ENCODE data around the gene PIK3CD. TPM values are rescaled to one million over a fixed set of nuclear protein-coding genes. Genes with fewer than 3 reads are reported as not detected.

Gene PIK3CD
- polyA plus RNA-seq, 4 donors, result 1.8 to 16.8 (median 3.6) TPM

DNA sequence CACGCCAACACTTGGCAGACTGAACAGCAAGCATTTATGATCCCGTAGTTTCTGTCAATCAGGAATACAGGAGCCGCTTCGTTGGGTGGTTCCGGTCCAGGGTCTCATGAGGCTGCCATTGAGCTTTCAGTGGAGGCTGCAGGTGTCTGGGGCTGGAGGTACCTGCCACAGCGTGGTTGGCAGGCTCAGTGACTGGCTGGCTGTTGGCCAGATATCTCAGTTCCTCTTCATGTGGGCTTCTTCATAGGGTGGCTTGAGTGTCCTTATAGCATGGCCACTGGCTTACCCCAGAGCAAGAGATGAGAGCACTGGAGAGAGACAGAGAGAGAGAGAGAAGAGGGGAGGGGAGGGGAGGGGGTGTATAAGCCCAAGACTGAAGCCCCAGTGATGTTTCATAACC lies 29.3 kb downstream of the PIK3CD start:
- H3K36me3 ChIP-seq (ENCODE audit: control insufficient read depth in 3 of 3, insufficient read depth in 2 of 3, low read depth in 1 of 3, low read length in 3 of 3), result no peaks in the 10 kb centered on the region
- H3K9me3 ChIP-seq (ENCODE audit: control insufficient read depth in 2 of 2, insufficient read depth in 1 of 2, low read depth in 1 of 2, low read length in 1 of 2), result no peaks in the 10 kb centered on the region
- no peaks in the 10 kb centered on the region for H3K4me1 ChIP-seq (ENCODE audit: control insufficient read depth in 3 of 3, insufficient read depth in 2 of 3, low read depth in 1 of 3, low read length in 2 of 3)
- WGBS, 3 donors, result 58 to 85% (median 80%) methylated on average over 6 of the region's 6 CpGs
- H3K27me3 ChIP-seq (ENCODE audit: control insufficient read depth in 3 of 3, insufficient read depth in 3 of 3, low read length in 3 of 3), result no peaks in the 10 kb centered on the region
- H3K27ac ChIP-seq (ENCODE audit: low read depth in 1 of 3, low read length in 2 of 3), result no peak overlapping the region
- no peak overlapping the region for H3K4me3 ChIP-seq (ENCODE audit: low read depth in 1 of 3, low read length in 3 of 3)
- no peak for DNase-seq
- no peak for FAIRE-seq

DNA sequence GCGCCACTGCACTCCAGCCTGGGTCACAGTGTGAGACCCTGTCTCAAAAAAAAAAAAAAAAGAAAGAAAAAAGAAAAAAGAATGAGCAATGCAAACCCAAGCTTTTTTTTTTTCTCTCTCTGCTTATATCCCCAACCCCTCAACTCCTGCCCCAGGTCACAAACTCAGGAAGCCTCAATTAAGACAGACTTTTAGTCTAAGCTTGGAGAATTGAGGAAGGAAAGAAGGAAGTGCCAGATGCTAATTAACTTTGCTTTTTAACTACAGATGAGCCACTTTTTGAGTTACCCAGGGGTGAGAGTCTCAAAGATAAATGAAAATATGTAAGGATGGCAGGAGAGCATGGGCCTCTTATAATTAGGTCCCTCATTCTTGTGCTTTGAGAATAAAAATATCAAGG lies 33.3 kb downstream of the PIK3CD start:
- no peak overlapping the region for H3K4me3 ChIP-seq (ENCODE audit: low read depth in 1 of 3, low read length in 3 of 3)
- peaks cover 0 to 9% (median 0%) of the 10 kb centered on the region in 3 donors for H3K27me3 ChIP-seq (ENCODE audit: control insufficient read depth in 3 of 3, insufficient read depth in 3 of 3, low read length in 3 of 3)
- DNase-seq (no peak), FAIRE-seq (no peak)
- H3K36me3 ChIP-seq (ENCODE audit: control insufficient read depth in 3 of 3, insufficient read depth in 2 of 3, low read depth in 1 of 3, low read length in 3 of 3), result no peaks in the 10 kb centered on the region
- no peaks in the 10 kb centered on the region for H3K9me3 ChIP-seq (ENCODE audit: control insufficient read depth in 2 of 2, insufficient read depth in 1 of 2, low read depth in 1 of 2, low read length in 1 of 2)
- WGBS, 3 donors, result 75 to 100% (median 91%) methylated on average over 1 of the region's 1 CpG
- H3K4me1 ChIP-seq (ENCODE audit: control insufficient read depth in 3 of 3, insufficient read depth in 2 of 3, low read depth in 1 of 3, low read length in 2 of 3), result peaks cover 5 to 20% (median 10%) of the 10 kb centered on the region in 3 donors
- no peak overlapping the region for H3K27ac ChIP-seq (ENCODE audit: low read depth in 1 of 3, low read length in 2 of 3)

DNA sequence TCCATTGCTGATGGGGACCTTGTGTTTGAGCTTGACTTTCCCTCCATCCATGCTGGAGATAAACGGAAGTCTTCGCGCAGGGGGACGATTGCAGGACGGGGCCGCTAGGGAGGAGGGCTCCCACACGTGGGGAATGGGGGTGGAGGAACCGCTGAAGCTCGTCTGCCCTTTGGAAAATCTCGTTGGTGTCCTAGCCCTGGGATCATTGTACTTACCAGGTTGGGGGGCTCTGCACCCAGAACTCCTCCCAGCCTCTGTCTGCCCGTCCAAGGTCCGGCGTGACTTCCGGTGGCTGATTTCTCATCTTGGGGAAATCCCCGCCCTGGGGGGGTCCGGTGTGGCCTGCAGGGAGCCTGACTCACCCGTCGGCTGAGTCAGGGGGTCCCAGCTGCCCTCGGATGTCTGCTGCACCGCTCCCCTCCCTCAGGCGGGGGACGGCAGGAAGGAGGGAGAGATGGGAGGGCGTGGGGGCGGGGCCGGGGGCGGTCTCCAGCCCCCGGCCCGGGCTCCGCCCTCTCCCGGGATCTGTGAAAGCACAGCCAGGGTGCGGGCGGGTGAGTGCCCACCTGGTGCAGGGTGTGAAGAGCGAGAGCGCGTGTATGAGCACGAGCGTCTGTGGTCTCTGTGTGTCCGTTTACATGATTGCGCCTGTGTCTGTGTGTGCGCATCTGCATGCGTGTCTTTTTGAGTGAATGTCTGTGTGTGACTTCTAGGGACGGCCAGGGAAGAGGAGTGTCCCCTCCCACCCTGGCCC lies 35.8 kb downstream of the PIK3CD start:
- peaks cover 5 to 29% (median 14%) of the 10 kb centered on the region in 3 donors for H3K4me1 ChIP-seq (ENCODE audit: control insufficient read depth in 3 of 3, insufficient read depth in 2 of 3, low read depth in 1 of 3, low read length in 2 of 3)
- H3K36me3 ChIP-seq (ENCODE audit: control insufficient read depth in 3 of 3, insufficient read depth in 2 of 3, low read depth in 1 of 3, low read length in 3 of 3), result no peaks in the 10 kb centered on the region
- 1% methylated on average over 31 to 42 of the region's 42 CpGs for WGBS, 3 donors
- peak overlapping the region in 1 of 3 donors; percentile 16 for H3K27ac ChIP-seq (ENCODE audit: low read depth in 1 of 3, low read length in 2 of 3)
- peaks cover 0 to 29% (median 0%) of the 10 kb centered on the region in 3 donors for H3K27me3 ChIP-seq (ENCODE audit: control insufficient read depth in 3 of 3, insufficient read depth in 3 of 3, low read length in 3 of 3)
- peak; percentile 14 to 83 for DNase-seq
- no peaks in the 10 kb centered on the region for H3K9me3 ChIP-seq (ENCODE audit: control insufficient read depth in 2 of 2, insufficient read depth in 1 of 2, low read depth in 1 of 2, low read length in 1 of 2)
- peak overlapping the region; percentile 35 to 60 (median 45) for H3K4me3 ChIP-seq (ENCODE audit: low read depth in 1 of 3, low read length in 3 of 3)
- FAIRE-seq, result no peak

DNA sequence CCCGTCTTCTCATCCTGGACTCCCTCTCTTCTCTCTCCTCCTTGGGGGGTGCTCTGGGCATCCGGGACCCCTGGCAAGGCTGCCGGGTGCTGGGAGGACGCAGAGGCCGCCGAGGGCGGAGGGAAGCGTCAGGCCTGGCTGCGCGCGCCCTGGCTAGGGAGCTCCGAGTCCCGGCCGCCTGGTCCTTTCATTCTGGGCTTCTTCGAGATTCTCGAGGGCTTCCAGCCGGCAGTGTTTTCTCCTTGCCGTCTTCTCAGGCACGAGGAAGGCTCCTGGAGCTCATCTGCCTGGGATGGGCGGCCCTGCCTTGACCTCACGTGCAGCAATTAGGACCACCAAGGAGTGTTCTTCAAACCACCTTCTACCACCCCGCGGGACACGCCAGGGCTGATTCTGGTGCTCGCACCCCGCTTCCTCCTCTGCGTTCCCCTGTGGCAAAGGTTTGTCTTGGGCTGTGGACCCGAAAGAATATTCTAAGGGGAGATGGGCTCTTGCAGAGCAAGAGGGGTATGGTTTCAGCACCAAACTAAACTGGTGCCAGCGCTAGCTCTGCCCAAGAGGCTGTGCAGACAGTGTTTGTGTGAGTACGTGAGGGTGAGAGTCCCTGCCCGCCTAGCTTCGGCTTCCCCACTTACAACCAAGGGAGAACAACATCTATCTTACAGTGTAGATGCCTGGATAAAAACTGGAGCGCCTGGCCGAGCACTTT lies 36.5 kb downstream of the PIK3CD start:
- H3K4me1 ChIP-seq (ENCODE audit: control insufficient read depth in 3 of 3, insufficient read depth in 2 of 3, low read depth in 1 of 3, low read length in 2 of 3), result peaks cover 5 to 29% (median 14%) of the 10 kb centered on the region in 3 donors
- peak; percentile 14 to 35 for DNase-seq
- H3K9me3 ChIP-seq (ENCODE audit: control insufficient read depth in 2 of 2, insufficient read depth in 1 of 2, low read depth in 1 of 2, low read length in 1 of 2), result no peaks in the 10 kb centered on the region
- H3K36me3 ChIP-seq (ENCODE audit: control insufficient read depth in 3 of 3, insufficient read depth in 2 of 3, low read depth in 1 of 3, low read length in 3 of 3), result no peaks in the 10 kb centered on the region
- FAIRE-seq, result no peak
- peaks cover 0 to 29% (median 0%) of the 10 kb centered on the region in 3 donors for H3K27me3 ChIP-seq (ENCODE audit: control insufficient read depth in 3 of 3, insufficient read depth in 3 of 3, low read length in 3 of 3)
- 4 to 16% (median 12%) methylated on average over 32 to 34 of the region's 34 CpGs for WGBS, 3 donors
- H3K27ac ChIP-seq (ENCODE audit: low read depth in 1 of 3, low read length in 2 of 3), result no peak overlapping the region
- H3K4me3 ChIP-seq (ENCODE audit: low read depth in 1 of 3, low read length in 3 of 3), result peak overlapping the region; percentile 35 to 60 (median 45)

DNA sequence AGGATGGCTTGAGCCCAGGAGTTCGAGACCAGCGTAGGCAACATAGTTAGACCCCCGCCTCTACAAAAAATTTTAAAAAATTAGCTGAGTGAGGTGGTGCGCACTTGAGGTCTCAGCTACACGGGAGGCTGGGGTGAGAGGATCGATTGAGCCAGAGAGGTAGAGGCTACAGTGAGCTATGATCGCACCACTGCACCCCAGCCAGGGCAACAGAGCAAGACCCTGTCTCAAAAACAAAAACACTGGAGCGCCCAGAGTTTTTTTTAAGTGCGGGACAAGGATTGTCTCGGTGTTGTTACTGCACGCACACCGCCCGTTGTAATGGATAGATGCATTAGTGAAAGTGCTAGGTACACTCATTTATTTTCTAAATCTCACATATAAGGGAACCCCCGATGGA lies 37.1 kb downstream of the PIK3CD start:
- FAIRE-seq, result no peak
- H3K27ac ChIP-seq (ENCODE audit: low read depth in 1 of 3, low read length in 2 of 3), result peak overlapping the region in 1 of 3 donors; percentile 6

DNA sequence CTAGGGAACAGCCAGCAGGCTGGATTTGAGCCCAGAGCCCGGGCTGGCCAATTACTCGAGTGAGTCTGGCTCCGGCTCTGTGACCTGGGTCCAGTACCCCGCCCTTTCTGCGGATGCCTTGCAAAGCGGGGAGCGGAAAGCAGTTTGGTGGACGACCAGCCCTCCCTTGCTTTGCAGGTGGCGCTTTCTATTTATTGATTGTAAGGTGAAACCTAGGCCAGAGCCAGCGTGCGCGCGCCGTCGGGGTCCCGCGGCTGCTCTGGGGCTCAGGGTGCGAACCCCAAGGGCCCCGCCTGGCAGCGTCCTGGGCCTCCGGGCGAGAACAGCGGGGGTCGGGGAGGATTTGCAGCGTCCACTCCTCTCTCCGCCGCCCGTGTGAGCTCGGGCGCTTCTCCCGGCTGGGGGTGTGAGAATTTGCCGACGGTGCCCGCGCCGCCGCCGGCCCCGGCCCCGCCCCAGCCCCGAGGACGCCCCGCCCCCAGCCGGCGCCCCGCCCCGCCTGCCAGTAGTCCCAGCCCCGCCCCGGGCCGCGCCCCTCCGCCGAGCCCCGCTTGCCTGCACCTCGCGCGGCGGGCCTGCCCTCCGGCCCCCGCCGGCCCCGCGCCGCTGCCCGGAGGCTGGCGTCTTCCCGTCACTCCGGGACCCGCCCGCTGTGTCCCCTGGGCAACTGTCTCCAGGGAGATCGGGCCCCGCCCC lies 37.6 kb downstream of the PIK3CD start:
- Histone ChIP-seq H3K36me3 (ENCODE audit: control insufficient read depth in 3 of 3, insufficient read depth in 2 of 3, low read depth in 1 of 3, low read length in 3 of 3) (peaks cover 0 to 3% (median 0%) of the 10 kb centered on the region in 3 donors), H3K9me3 (ENCODE audit: control insufficient read depth in 2 of 2, insufficient read depth in 1 of 2, low read depth in 1 of 2, low read length in 1 of 2) (no peaks in the 10 kb centered on the region), H3K27ac (ENCODE audit: low read depth in 1 of 3, low read length in 2 of 3) (peak overlapping the region in 1 of 3 donors; percentile 6), H3K27me3 (ENCODE audit: control insufficient read depth in 3 of 3, insufficient read depth in 3 of 3, low read length in 3 of 3) (peaks cover 0 to 29% (median 0%) of the 10 kb centered on the region in 3 donors), H3K4me1 (ENCODE audit: control insufficient read depth in 3 of 3, insufficient read depth in 2 of 3, low read depth in 1 of 3, low read length in 2 of 3) (peaks cover 5 to 29% (median 14%) of the 10 kb centered on the region in 3 donors), H3K4me3 (ENCODE audit: low read depth in 1 of 3, low read length in 3 of 3) (peak overlapping the region; percentile 32 to 66 (median 54))
- DNase-seq (peak; percentile 67 to 85), FAIRE-seq (no peak)
- WGBS, 3 donors, result 1 to 4% (median 2%) methylated on average over 37 to 72 of the region's 72 CpGs

More for the DNA sequence above, 37.1 kb downstream of the PIK3CD start:
- Histone ChIP-seq H3K27me3 (ENCODE audit: control insufficient read depth in 3 of 3, insufficient read depth in 3 of 3, low read length in 3 of 3) (peaks cover 0 to 29% (median 0%) of the 10 kb centered on the region in 3 donors), H3K4me3 (ENCODE audit: low read depth in 1 of 3, low read length in 3 of 3) (peak overlapping the region in 2 of 3 donors; percentile 32 to 66), H3K9me3 (ENCODE audit: control insufficient read depth in 2 of 2, insufficient read depth in 1 of 2, low read depth in 1 of 2, low read length in 1 of 2) (no peaks in the 10 kb centered on the region), H3K36me3 (ENCODE audit: control insufficient read depth in 3 of 3, insufficient read depth in 2 of 3, low read depth in 1 of 3, low read length in 3 of 3) (peaks cover 0 to under 1% (median 0%) of the 10 kb centered on the region in 3 donors), H3K4me1 (ENCODE audit: control insufficient read depth in 3 of 3, insufficient read depth in 2 of 3, low read depth in 1 of 3, low read length in 2 of 3) (peaks cover 5 to 29% (median 14%) of the 10 kb centered on the region in 3 donors)
- no peak for DNase-seq
- WGBS, 3 donors, result 34 to 55% (median 40%) methylated on average over 14 of the region's 14 CpGs

DNA sequence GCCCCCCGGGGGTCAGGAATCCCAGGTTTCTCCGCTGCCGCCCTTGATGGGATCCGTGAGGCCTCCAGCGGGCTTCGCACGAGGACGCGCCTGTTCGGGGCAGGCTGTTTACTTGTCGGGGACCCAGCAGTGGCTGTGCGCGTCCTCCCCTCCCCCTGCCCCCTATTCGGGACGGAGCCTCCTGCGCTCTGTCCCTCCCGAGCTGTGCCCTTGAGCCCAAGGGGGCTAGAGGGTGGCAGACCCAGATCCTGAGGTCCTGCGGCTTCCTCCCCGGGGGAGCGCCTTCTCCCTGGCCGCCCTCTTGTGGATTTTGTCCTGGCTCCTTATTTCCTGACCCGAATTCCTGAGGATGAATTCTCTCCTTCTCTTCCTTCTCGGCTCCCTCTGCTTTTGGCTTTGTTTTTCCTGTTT lies 38.4 kb downstream of the PIK3CD start:
- 7 to 19% (median 12%) methylated on average over 20 to 23 of the region's 23 CpGs for WGBS, 3 donors
- H3K9me3 ChIP-seq (ENCODE audit: control insufficient read depth in 2 of 2, insufficient read depth in 1 of 2, low read depth in 1 of 2, low read length in 1 of 2), result no peaks in the 10 kb centered on the region
- H3K27me3 ChIP-seq (ENCODE audit: control insufficient read depth in 3 of 3, insufficient read depth in 3 of 3, low read length in 3 of 3), result peaks cover 0 to 29% (median 0%) of the 10 kb centered on the region in 3 donors
- no peak overlapping the region for H3K27ac ChIP-seq (ENCODE audit: low read depth in 1 of 3, low read length in 2 of 3)
- peak; percentile 22 to 60 for DNase-seq
- H3K4me3 ChIP-seq (ENCODE audit: low read depth in 1 of 3, low read length in 3 of 3), result peak overlapping the region in 2 of 3 donors; percentile 33 to 66
- H3K4me1 ChIP-seq (ENCODE audit: control insufficient read depth in 3 of 3, insufficient read depth in 2 of 3, low read depth in 1 of 3, low read length in 2 of 3), result peaks cover 5 to 29% (median 14%) of the 10 kb centered on the region in 3 donors
- no peak for FAIRE-seq
- H3K36me3 ChIP-seq (ENCODE audit: control insufficient read depth in 3 of 3, insufficient read depth in 2 of 3, low read depth in 1 of 3, low read length in 3 of 3), result peaks cover 0 to 3% (median 0%) of the 10 kb centered on the region in 3 donors

Data from small intestine (tissue), 7 donors.